HepG2 (cell line): ENCODE results near the gene NSMCE1. TPM values are rescaled to one million over a fixed set of nuclear protein-coding genes. Genes with fewer than 3 reads are reported as not detected.

Experiments used
- AKAP8 ChIP-seq: sonication (generic); formaldehyde crosslinking; IDR thresholded peaks from 2 replicates; pipeline ENCODE4 v1.5.1; 2020; ENCODE audit warnings: mild to moderate bottlenecking, missing genetic modification reagents
- FOXA3 ChIP-seq: IDR thresholded peaks from 2 replicates; pipeline ENCODE4 v1.6.1; 2016; ENCODE audit warnings: missing genetic modification reagents, missing compliant biosample characterization
- GABPB1 ChIP-seq: IDR thresholded peaks from 2 replicates; pipeline ENCODE4 v1.6.1; 2016; ENCODE audit warnings: mild to moderate bottlenecking, missing genetic modification reagents, moderate library complexity, missing compliant biosample characterization
- HNF4G ChIP-seq, 2 experiments: sonication (generic) in 1 of 2; formaldehyde crosslinking in 1 of 2; IDR thresholded peaks; 2 replicates each; pipeline versions ENCODE4 v1.4.0 to v1.6.1; 2011 to 2020; ENCODE audit warnings: borderline replicate concordance in 2 of 2, low read depth in 2 of 2, mild to moderate bottlenecking in 2 of 2, low read length in 1 of 2, missing genetic modification reagents in 1 of 2, moderate library complexity in 1 of 2
- JDP2 ChIP-seq: sonication (generic); formaldehyde crosslinking; IDR thresholded peaks from 2 replicates; pipeline ENCODE4 v1.8.1; 2022; ENCODE audit warnings: missing genetic modification reagents, borderline replicate concordance
- KDM5B ChIP-seq: sonication (generic); formaldehyde crosslinking; IDR thresholded peaks from 2 replicates; pipeline ENCODE4 v1.4.0; 2020; ENCODE audit warnings: missing genetic modification reagents, mild to moderate bottlenecking, borderline replicate concordance
- NCOA2 ChIP-seq: sonication (generic); formaldehyde crosslinking; IDR thresholded peaks from 2 replicates; pipeline ENCODE4 v1.8.0; 2022; ENCODE audit warnings: inconsistent platforms
- NFATC3 ChIP-seq: sonication (generic); formaldehyde crosslinking; IDR thresholded peaks from 2 replicates; pipeline ENCODE4 v1.5.1; 2020; ENCODE audit warnings: mild to moderate bottlenecking, missing genetic modification reagents
- POGZ ChIP-seq: sonication (generic); formaldehyde crosslinking; IDR thresholded peaks from 2 replicates; pipeline ENCODE4 v1.4.0; 2020; ENCODE audit warnings: mild to moderate bottlenecking, missing genetic modification reagents
- PRMT3 ChIP-seq: sonication (generic); formaldehyde crosslinking; IDR thresholded peaks from 2 replicates; pipeline ENCODE4 v1.8.1; 2022; ENCODE audit warnings: low read depth, mild to moderate bottlenecking, moderate library complexity, missing genetic modification reagents, borderline replicate concordance
- RAD21 ChIP-seq: fragments of 450-650 bp; formaldehyde crosslinking; IDR thresholded peaks from 2 replicates; pipeline ENCODE4 v1.5.0; 2020; ENCODE audit warnings: mild to moderate bottlenecking
- SETDB1 ChIP-seq: sonication (generic); formaldehyde crosslinking; IDR thresholded peaks from 2 replicates; pipeline ENCODE4 v1.5.1; 2020; ENCODE audit warnings: missing genetic modification reagents, mild to moderate bottlenecking, borderline replicate concordance
- SIN3A ChIP-seq: IDR thresholded peaks from 2 replicates; pipeline ENCODE4 v1.6.1; 2011; ENCODE audit warnings: low read depth, mild to moderate bottlenecking, control low read depth, low read length, borderline replicate concordance
- SMC3 ChIP-seq: IDR thresholded peaks from 2 replicates; pipeline ENCODE4 v1.6.1; 2011; ENCODE audit warnings: low read length, improper control_type of control experiment
- TARDBP ChIP-seq: sonication (generic); formaldehyde crosslinking; IDR thresholded peaks from 2 replicates; pipeline ENCODE4 v1.8.0; 2022; ENCODE audit warnings: mild to moderate bottlenecking, missing genetic modification reagents
- ZBTB8A ChIP-seq: sonication (generic); formaldehyde crosslinking; IDR thresholded peaks from 2 replicates; pipeline ENCODE4 v1.4.0; 2020; ENCODE audit warnings: mild to moderate bottlenecking, low read depth, missing genetic modification reagents, borderline replicate concordance
- ZNF552 ChIP-seq: sonication (generic); formaldehyde crosslinking; IDR thresholded peaks from 2 replicates; pipeline ENCODE4 v1.9.0; 2022; ENCODE audit warnings: missing genetic modification reagents, mild to moderate bottlenecking, borderline replicate concordance
- polyA plus RNA-seq, 8 experiments: library from polyadenylated mRNA; depleted of rRNA in 3 of 8; stranded (reverse) in 7 of 8; unstranded in 1 of 8; fragments of >200 nt; fragmentation: Illumina TruSeq in 4 of 8; extraction: Trizol in 4 of 8; gene quantifications; 2 replicates each; pipeline versions ENCODE4 v1.2.1 to v1.2.3, GENCODE V29; 2011 to 2016; ENCODE audit warnings: low read depth in 4 of 8, missing spikeins in 1 of 8, mixed read lengths in 1 of 8; ENCODE audit not compliant: insufficient read depth in 1 of 8
- total RNA-seq, 5 experiments: library from RNA; depleted of rRNA; stranded (reverse); fragments of >200 nt; fragmentation: Illumina TruSeq; extraction: Trizol; gene quantifications; 2 replicates each; pipeline ENCODE4 v1.2.3, GENCODE V29; 2016; ENCODE audit warnings: low read depth in 1 of 5
- TF ChIP-seq, protein P1 (sequence below): sonication (generic); formaldehyde crosslinking; IDR thresholded peaks from 2 replicates; pipeline ENCODE4 v1.4.0; 2020; ENCODE audit warnings: missing genetic modification reagents, borderline replicate concordance
- TF ChIP-seq, protein P2 (sequence below): sonication (generic); formaldehyde crosslinking; IDR thresholded peaks from 2 replicates; pipeline ENCODE4 v1.5.0; 2020; ENCODE audit warnings: missing genetic modification reagents
- TF ChIP-seq, protein P3 (sequence below): IDR thresholded peaks from 2 replicates; pipeline ENCODE4 v1.4.0; 2020; ENCODE audit warnings: mild to moderate bottlenecking, missing genetic modification reagents

NSMCE1 gene
- total and polyA plus RNA-seq, 2 of the 13 experiments (the other 11 are each of a cell fraction or from before 2014, with no cell fraction given) = 42.7 to 52.9 TPM

- TF ChIP-seq, protein P1, sequence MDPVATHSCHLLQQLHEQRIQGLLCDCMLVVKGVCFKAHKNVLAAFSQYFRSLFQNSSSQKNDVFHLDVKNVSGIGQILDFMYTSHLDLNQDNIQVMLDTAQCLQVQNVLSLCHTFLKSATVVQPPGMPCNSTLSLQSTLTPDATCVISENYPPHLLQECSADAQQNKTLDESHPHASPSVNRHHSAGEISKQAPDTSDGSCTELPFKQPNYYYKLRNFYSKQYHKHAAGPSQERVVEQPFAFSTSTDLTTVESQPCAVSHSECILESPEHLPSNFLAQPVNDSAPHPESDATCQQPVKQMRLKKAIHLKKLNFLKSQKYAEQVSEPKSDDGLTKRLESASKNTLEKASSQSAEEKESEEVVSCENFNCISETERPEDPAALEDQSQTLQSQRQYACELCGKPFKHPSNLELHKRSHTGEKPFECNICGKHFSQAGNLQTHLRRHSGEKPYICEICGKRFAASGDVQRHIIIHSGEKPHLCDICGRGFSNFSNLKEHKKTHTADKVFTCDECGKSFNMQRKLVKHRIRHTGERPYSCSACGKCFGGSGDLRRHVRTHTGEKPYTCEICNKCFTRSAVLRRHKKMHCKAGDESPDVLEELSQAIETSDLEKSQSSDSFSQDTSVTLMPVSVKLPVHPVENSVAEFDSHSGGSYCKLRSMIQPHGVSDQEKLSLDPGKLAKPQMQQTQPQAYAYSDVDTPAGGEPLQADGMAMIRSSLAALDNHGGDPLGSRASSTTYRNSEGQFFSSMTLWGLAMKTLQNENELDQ (CRISPR knock-in tag) = no peak
- TF ChIP-seq SETDB1 (CRISPR knock-in tag) = no peak
- TF ChIP-seq AKAP8 (CRISPR knock-in tag) = no peak
- TF ChIP-seq KDM5B (CRISPR knock-in tag) = no peak; the same call in none of the 2 replicates
- no peak for TF ChIP-seq PRMT3
- TF ChIP-seq, protein P2, sequence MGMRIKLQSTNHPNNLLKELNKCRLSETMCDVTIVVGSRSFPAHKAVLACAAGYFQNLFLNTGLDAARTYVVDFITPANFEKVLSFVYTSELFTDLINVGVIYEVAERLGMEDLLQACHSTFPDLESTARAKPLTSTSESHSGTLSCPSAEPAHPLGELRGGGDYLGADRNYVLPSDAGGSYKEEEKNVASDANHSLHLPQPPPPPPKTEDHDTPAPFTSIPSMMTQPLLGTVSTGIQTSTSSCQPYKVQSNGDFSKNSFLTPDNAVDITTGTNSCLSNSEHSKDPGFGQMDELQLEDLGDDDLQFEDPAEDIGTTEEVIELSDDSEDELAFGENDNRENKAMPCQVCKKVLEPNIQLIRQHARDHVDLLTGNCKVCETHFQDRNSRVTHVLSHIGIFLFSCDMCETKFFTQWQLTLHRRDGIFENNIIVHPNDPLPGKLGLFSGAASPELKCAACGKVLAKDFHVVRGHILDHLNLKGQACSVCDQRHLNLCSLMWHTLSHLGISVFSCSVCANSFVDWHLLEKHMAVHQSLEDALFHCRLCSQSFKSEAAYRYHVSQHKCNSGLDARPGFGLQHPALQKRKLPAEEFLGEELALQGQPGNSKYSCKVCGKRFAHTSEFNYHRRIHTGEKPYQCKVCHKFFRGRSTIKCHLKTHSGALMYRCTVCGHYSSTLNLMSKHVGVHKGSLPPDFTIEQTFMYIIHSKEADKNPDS (CRISPR knock-in tag) = no peak
- no peak for TF ChIP-seq NFATC3 (CRISPR knock-in tag)
- no peak for TF ChIP-seq SIN3A
- no peak for TF ChIP-seq JDP2 (CRISPR knock-in tag)
- TF ChIP-seq, protein P3, sequence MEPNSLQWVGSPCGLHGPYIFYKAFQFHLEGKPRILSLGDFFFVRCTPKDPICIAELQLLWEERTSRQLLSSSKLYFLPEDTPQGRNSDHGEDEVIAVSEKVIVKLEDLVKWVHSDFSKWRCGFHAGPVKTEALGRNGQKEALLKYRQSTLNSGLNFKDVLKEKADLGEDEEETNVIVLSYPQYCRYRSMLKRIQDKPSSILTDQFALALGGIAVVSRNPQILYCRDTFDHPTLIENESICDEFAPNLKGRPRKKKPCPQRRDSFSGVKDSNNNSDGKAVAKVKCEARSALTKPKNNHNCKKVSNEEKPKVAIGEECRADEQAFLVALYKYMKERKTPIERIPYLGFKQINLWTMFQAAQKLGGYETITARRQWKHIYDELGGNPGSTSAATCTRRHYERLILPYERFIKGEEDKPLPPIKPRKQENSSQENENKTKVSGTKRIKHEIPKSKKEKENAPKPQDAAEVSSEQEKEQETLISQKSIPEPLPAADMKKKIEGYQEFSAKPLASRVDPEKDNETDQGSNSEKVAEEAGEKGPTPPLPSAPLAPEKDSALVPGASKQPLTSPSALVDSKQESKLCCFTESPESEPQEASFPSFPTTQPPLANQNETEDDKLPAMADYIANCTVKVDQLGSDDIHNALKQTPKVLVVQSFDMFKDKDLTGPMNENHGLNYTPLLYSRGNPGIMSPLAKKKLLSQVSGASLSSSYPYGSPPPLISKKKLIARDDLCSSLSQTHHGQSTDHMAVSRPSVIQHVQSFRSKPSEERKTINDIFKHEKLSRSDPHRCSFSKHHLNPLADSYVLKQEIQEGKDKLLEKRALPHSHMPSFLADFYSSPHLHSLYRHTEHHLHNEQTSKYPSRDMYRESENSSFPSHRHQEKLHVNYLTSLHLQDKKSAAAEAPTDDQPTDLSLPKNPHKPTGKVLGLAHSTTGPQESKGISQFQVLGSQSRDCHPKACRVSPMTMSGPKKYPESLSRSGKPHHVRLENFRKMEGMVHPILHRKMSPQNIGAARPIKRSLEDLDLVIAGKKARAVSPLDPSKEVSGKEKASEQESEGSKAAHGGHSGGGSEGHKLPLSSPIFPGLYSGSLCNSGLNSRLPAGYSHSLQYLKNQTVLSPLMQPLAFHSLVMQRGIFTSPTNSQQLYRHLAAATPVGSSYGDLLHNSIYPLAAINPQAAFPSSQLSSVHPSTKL (CRISPR knock-in tag) = peak; percentile 5; the same call in 1 of the 2 replicates
- no peak for TF ChIP-seq SMC3
- TF ChIP-seq NCOA2 (CRISPR knock-in tag) = no peak
- no peak for TF ChIP-seq POGZ (CRISPR knock-in tag)
- TF ChIP-seq RAD21 (CRISPR knock-in tag) = 0 out of 2 replicates have a peak, but pooled peaks have one; percentile 8
- TF ChIP-seq ZBTB8A (CRISPR knock-in tag) = peak; percentile 69; the same call in 1 of the 2 replicates
- TF ChIP-seq GABPB1 (CRISPR knock-in tag) = peak; percentile 3; the same call in 1 of the 2 replicates
- 0 out of 2 replicates have a peak, but pooled peaks have one; percentile 45 for TF ChIP-seq ZNF552 (CRISPR knock-in tag)
- no peak for TF ChIP-seq HNF4G (IDR thresholded peaks at IDR 0.05; ENCODE audit: borderline replicate concordance, low read depth, low read length)
- no peak for TF ChIP-seq HNF4G (CRISPR knock-in tag; IDR thresholded peaks at IDR 0.05; ENCODE audit: borderline replicate concordance, low read depth)
- no peak; the same call in 1 of the 2 replicates for TF ChIP-seq TARDBP (CRISPR knock-in tag)
- no peak for TF ChIP-seq FOXA3 (CRISPR knock-in tag)
Measured at GRCh38 chr16:27314161-27314723, 45.7 kb upstream of the NSMCE1 start (continued).
